HepG2 (cell line): Measurements from ENCODE around the gene CRY1. TPM values are rescaled to one million over a fixed set of nuclear protein-coding genes. Genes with fewer than 3 reads are reported as not detected.

Experiments used
- ATRX ChIP-seq: sonication (generic); formaldehyde crosslinking; IDR thresholded peaks from 2 replicates; pipeline ENCODE4 v1.4.0; 2020; ENCODE audit warnings: missing genetic modification reagents, borderline replicate concordance
- BCL6 ChIP-seq: IDR thresholded peaks from 2 replicates; pipeline ENCODE4 v1.6.1; 2016; ENCODE audit warnings: missing genetic modification reagents, missing compliant biosample characterization
- FOSL2 ChIP-seq: sonication (generic); formaldehyde crosslinking; IDR thresholded peaks from 2 replicates; pipeline ENCODE4 v1.4.0; 2020; ENCODE audit warnings: missing genetic modification reagents
- GTF2F1 ChIP-seq: fragments of 150-350 bp; IDR thresholded peaks from 2 replicates; pipeline ENCODE4 v1.6.1; 2014; ENCODE audit warnings: low read length
- IRF2 ChIP-seq: IDR thresholded peaks from 2 replicates; pipeline ENCODE4 v1.6.1; 2018; ENCODE audit warnings: missing genetic modification reagents, missing compliant biosample characterization
- KLF15 ChIP-seq: sonication (generic); formaldehyde crosslinking; IDR thresholded peaks from 2 replicates; pipeline ENCODE4 v1.8.1; 2023; ENCODE audit warnings: borderline replicate concordance, mild to moderate bottlenecking, inconsistent platforms, missing genetic modification reagents, mixed read lengths
- KLF6 ChIP-seq: IDR thresholded peaks from 2 replicates; pipeline ENCODE4 v1.8.0; 2016; ENCODE audit warnings: missing biosample characterization, missing genetic modification reagents
- KMT2A ChIP-seq: sonication (generic); formaldehyde crosslinking; IDR thresholded peaks from 2 replicates; pipeline ENCODE4 v1.4.0; 2020; ENCODE audit warnings: missing genetic modification reagents
- MEF2D ChIP-seq: sonication (generic); formaldehyde crosslinking; IDR thresholded peaks from 2 replicates; pipeline ENCODE4 v1.5.1; 2020; ENCODE audit warnings: mild to moderate bottlenecking, missing genetic modification reagents
- MEIS1 ChIP-seq: sonication (generic); formaldehyde crosslinking; IDR thresholded peaks from 2 replicates; pipeline ENCODE4 v1.9.0; 2021; ENCODE audit warnings: mild to moderate bottlenecking, missing genetic modification reagents, moderate library complexity, borderline replicate concordance
- NFYC ChIP-seq: IDR thresholded peaks from 2 replicates; pipeline ENCODE4 v1.6.1; 2016; ENCODE audit warnings: missing genetic modification reagents, missing compliant biosample characterization
- PBX2 ChIP-seq: IDR thresholded peaks from 2 replicates; pipeline ENCODE4 v1.6.1; 2016; ENCODE audit warnings: control low read depth
- ZBTB38 ChIP-seq: sonication (generic); formaldehyde crosslinking; IDR thresholded peaks from 2 replicates; pipeline ENCODE4 v1.5.1; 2020; ENCODE audit warnings: mild to moderate bottlenecking, missing genetic modification reagents
- ZNF232 ChIP-seq: sonication (generic); formaldehyde crosslinking; IDR thresholded peaks from 2 replicates; pipeline ENCODE4 v1.4.0; 2020; ENCODE audit warnings: missing genetic modification reagents, borderline replicate concordance
- ZNF337 ChIP-seq: sonication (generic); formaldehyde crosslinking; IDR thresholded peaks from 2 replicates; pipeline ENCODE4 v1.5.1; 2020; ENCODE audit warnings: missing genetic modification reagents, low read depth, mild to moderate bottlenecking, borderline replicate concordance
- ZNF431 ChIP-seq: sonication (generic); formaldehyde crosslinking; IDR thresholded peaks from 2 replicates; pipeline ENCODE4 v1.9.0; 2022; ENCODE audit warnings: missing genetic modification reagents, low read depth, mild to moderate bottlenecking, borderline replicate concordance
- ZNF563 ChIP-seq: sonication (generic); formaldehyde crosslinking; IDR thresholded peaks from 2 replicates; pipeline ENCODE4 v1.8.0; 2022; ENCODE audit warnings: mild to moderate bottlenecking, moderate library complexity, missing genetic modification reagents
- ZNF605 ChIP-seq: sonication (generic); formaldehyde crosslinking; IDR thresholded peaks from 2 replicates; pipeline ENCODE4 v1.8.0; 2022; ENCODE audit warnings: mild to moderate bottlenecking, missing genetic modification reagents
- ZNF7 ChIP-seq: IDR thresholded peaks from 2 replicates; pipeline ENCODE4 v1.6.1; 2016; ENCODE audit warnings: missing biosample characterization, missing genetic modification reagents
- ZNF75D ChIP-seq: sonication (generic); formaldehyde crosslinking; IDR thresholded peaks from 2 replicates; pipeline ENCODE4 v1.8.1; 2023; ENCODE audit warnings: missing genetic modification reagents, mild to moderate bottlenecking, borderline replicate concordance
- ZNF841 ChIP-seq: sonication (generic); formaldehyde crosslinking; IDR thresholded peaks from 2 replicates; pipeline ENCODE4 v1.8.1; 2023; ENCODE audit warnings: missing genetic modification reagents, borderline replicate concordance
- ZSCAN29 ChIP-seq: sonication (generic); formaldehyde crosslinking; conservative IDR thresholded peaks from 2 replicates; pipeline ENCODE4 v1.4.0; 2020; ENCODE audit warnings: mild to moderate bottlenecking, missing genetic modification reagents
- polyA plus RNA-seq, 8 experiments: library from polyadenylated mRNA; depleted of rRNA in 3 of 8; stranded (reverse) in 7 of 8; unstranded in 1 of 8; fragments of >200 nt; fragmentation: Illumina TruSeq in 4 of 8; extraction: Trizol in 4 of 8; gene quantifications; 2 replicates each; pipeline versions ENCODE4 v1.2.1 to v1.2.3, GENCODE V29; 2011 to 2016; ENCODE audit warnings: low read depth in 4 of 8, missing spikeins in 1 of 8, mixed read lengths in 1 of 8; ENCODE audit not compliant: insufficient read depth in 1 of 8
- total RNA-seq, 5 experiments: library from RNA; depleted of rRNA; stranded (reverse); fragments of >200 nt; fragmentation: Illumina TruSeq; extraction: Trizol; gene quantifications; 2 replicates each; pipeline ENCODE4 v1.2.3, GENCODE V29; 2016; ENCODE audit warnings: low read depth in 1 of 5
- TF ChIP-seq, protein P1 (sequence below): sonication (generic); formaldehyde crosslinking; IDR thresholded peaks from 2 replicates; pipeline ENCODE4 v1.5.1; 2020; ENCODE audit warnings: missing genetic modification reagents, mild to moderate bottlenecking, borderline replicate concordance
- TF ChIP-seq, protein P2 (sequence below): sonication (generic); formaldehyde crosslinking; IDR thresholded peaks from 2 replicates; pipeline ENCODE4 v1.8.0; 2022; ENCODE audit warnings: missing genetic modification reagents, low read depth, mild to moderate bottlenecking, borderline replicate concordance
- TF ChIP-seq, protein P3 (sequence below): sonication (generic); formaldehyde crosslinking; conservative IDR thresholded peaks from 2 replicates; pipeline ENCODE4 v1.8.0; 2022; ENCODE audit warnings: low read depth, missing genetic modification reagents

Gene CRY1
- total and polyA plus RNA-seq, 2 of the 13 experiments (the other 11 are each of a cell fraction or from before 2014, with no cell fraction given), result 11.4 to 13.9 TPM

DNA sequence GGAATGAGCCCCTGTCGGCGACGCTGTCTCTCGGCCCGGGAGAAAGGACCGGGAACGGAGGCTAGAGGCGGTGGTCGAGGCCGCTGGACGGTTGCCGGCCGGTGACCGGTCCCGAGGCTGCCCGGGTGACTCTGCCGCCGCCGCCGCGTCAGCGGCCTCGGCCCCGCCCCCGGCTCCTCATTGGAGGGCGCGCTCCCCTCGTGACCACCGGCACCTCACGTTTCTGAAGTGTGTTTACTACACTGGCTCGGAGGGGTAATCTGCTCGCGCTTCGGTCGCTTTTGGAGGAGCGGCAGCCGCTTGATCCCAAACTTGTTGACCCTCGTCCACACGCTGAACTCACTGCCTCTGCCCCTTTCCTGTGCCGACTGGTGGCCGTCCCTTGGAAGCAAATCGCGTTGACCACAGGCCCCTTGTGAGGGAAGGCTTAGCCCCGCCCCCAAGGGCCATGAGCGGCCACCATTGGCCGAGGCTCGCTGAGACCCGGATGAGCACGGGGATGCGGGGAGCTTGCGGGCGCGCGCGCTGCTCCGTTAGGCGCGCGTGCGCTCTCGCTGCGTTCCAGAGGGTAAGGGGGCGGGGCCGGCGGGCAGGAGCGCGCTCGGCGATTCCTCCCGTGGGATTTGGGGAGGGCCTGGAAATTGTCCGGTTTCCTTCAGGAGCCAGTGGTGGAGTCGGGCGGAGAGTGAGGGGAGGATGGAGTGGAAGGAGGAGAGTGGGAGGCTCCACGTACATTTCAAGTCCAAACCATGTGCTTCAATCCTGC lies at the start of gene CRY1 (continued):
- peak; percentile 68; the same call in 1 of the 2 replicates for TF ChIP-seq ZBTB38
- TF ChIP-seq KLF15 (CRISPR knock-in tag), result no peak
- TF ChIP-seq ZNF7 (CRISPR knock-in tag), result no peak
- no peak; the same call in 1 of the 2 replicates for TF ChIP-seq MEF2D (CRISPR knock-in tag)
- TF ChIP-seq, protein P1, sequence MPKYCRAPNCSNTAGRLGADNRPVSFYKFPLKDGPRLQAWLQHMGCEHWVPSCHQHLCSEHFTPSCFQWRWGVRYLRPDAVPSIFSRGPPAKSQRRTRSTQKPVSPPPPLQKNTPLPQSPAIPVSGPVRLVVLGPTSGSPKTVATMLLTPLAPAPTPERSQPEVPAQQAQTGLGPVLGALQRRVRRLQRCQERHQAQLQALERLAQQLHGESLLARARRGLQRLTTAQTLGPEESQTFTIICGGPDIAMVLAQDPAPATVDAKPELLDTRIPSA (CRISPR knock-in tag), result no peak; the same call in 1 of the 2 replicates
- 0 out of 2 replicates have a peak, but pooled peaks have one; percentile 10 for TF ChIP-seq ZNF431 (CRISPR knock-in tag)
- TF ChIP-seq, protein P2, sequence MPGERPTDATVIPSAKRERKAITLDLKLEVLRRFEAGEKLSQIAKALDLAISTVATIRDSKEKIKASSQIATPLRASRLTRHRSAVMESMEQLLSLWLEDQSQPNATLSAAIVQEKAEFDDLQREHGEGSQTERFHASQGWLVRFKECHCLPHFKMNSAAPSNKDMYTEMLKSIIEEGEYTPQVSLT, result no peak
- TF ChIP-seq PBX2 (CRISPR knock-in tag), result no peak
- TF ChIP-seq NFYC (CRISPR knock-in tag), result peak; percentile 85
- peak; percentile 28 for TF ChIP-seq FOSL2 (CRISPR knock-in tag)
- TF ChIP-seq MEIS1 (CRISPR knock-in tag), result no peak
- no peak for TF ChIP-seq KLF6 (CRISPR knock-in tag)
- TF ChIP-seq IRF2 (CRISPR knock-in tag), result peak; percentile 73; the same call in 1 of the 2 replicates
- no peak for TF ChIP-seq GTF2F1
- TF ChIP-seq ZNF841 (CRISPR knock-in tag), result no peak
- peak; percentile 48; the same call in 1 of the 2 replicates for TF ChIP-seq KMT2A (CRISPR knock-in tag)
- TF ChIP-seq BCL6 (CRISPR knock-in tag), result no peak
- peak; percentile 69; the same call in 1 of the 2 replicates for TF ChIP-seq ZNF563 (CRISPR knock-in tag)
- no peak for TF ChIP-seq ZNF337 (CRISPR knock-in tag)
- TF ChIP-seq ZNF75D (CRISPR knock-in tag), result no peak
- no peak for TF ChIP-seq ZNF605
- 0 out of 2 replicates have a peak, but pooled peaks have one; percentile 54 for TF ChIP-seq ZNF232 (CRISPR knock-in tag)
- TF ChIP-seq ZSCAN29 (CRISPR knock-in tag), result no peak
- TF ChIP-seq ATRX (CRISPR knock-in tag), result no peak
- TF ChIP-seq, protein P3, sequence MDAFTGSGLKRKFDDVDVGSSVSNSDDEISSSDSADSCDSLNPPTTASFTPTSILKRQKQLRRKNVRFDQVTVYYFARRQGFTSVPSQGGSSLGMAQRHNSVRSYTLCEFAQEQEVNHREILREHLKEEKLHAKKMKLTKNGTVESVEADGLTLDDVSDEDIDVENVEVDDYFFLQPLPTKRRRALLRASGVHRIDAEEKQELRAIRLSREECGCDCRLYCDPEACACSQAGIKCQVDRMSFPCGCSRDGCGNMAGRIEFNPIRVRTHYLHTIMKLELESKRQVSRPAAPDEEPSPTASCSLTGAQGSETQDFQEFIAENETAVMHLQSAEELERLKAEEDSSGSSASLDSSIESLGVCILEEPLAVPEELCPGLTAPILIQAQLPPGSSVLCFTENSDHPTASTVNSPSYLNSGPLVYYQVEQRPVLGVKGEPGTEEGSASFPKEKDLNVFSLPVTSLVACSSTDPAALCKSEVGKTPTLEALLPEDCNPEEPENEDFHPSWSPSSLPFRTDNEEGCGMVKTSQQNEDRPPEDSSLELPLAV (CRISPR knock-in tag), result no peak
